IMR-90 (cell line): ENCODE results near the gene ATM.
"Not testable (repeated sequence)": the region's sequence is repeated elsewhere in the genome, so short reads cannot be mapped to it uniquely, and the experiment has no call there.

Experiments
- MAFK ChIP-seq: IDR thresholded peaks from 2 replicates; pipeline ENCODE4 v1.6.1; 2012; ENCODE audit warnings: low read depth, low read length, improper control_type of control experiment
- RFX5 ChIP-seq: IDR thresholded peaks from 2 replicates; pipeline ENCODE4 v1.8.0; 2012; ENCODE audit warnings: low read depth, mild to moderate bottlenecking, low read length, moderate library complexity
- TF ChIP-seq, protein P1 (sequence below): conservative IDR thresholded peaks from 2 replicates; pipeline ENCODE4 v1.5.1; 2012; ENCODE audit warnings: mild to moderate bottlenecking, low read depth, low read length, improper control_type of control experiment

DNA sequence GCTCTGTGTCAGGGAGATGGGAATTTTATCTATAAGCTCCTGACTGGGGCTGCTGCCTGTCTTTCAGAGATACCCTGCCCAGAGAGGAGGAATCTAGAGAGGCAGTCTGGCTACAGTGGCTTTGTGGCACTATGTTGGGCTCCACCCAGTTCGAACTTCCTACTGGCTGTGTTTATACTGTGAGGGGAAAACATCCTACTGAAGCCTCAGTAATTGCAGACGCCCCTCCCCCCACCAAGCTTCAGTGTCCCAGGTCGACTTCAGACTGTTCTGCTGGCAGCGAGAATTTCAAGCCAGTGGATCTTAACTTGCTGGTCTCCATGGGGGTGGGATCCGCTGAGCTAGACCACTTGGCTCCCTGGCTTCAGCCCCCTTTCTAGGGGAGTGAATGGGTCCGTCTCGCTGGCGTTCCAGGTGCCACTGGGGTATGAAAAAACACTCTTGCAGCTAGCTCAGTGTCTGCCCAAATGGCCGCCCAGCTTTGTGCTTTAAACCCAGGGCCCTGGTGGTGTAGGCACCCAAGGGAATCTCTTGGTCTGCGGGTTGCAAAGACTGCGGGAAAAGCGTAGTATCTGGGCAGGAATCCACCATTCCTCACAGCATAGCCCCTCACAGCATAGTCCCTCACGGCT lies 54.2 kb downstream of the ATM start:
- TF ChIP-seq, protein P1, sequence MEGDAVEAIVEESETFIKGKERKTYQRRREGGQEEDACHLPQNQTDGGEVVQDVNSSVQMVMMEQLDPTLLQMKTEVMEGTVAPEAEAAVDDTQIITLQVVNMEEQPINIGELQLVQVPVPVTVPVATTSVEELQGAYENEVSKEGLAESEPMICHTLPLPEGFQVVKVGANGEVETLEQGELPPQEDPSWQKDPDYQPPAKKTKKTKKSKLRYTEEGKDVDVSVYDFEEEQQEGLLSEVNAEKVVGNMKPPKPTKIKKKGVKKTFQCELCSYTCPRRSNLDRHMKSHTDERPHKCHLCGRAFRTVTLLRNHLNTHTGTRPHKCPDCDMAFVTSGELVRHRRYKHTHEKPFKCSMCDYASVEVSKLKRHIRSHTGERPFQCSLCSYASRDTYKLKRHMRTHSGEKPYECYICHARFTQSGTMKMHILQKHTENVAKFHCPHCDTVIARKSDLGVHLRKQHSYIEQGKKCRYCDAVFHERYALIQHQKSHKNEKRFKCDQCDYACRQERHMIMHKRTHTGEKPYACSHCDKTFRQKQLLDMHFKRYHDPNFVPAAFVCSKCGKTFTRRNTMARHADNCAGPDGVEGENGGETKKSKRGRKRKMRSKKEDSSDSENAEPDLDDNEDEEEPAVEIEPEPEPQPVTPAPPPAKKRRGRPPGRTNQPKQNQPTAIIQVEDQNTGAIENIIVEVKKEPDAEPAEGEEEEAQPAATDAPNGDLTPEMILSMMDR: not testable (repeated sequence)
- TF ChIP-seq RFX5, MAFK: not testable (repeated sequence)
